ENCODE data around the gene NLRC5.
A peak's percentile ranks its signal among the peaks of the same experiment; 100 is the strongest.
"Not testable (repeated sequence)": the region's sequence is repeated elsewhere in the genome, so short reads cannot be mapped to it uniquely, and the experiment has no call there.

NLRC5 gene

DNA sequence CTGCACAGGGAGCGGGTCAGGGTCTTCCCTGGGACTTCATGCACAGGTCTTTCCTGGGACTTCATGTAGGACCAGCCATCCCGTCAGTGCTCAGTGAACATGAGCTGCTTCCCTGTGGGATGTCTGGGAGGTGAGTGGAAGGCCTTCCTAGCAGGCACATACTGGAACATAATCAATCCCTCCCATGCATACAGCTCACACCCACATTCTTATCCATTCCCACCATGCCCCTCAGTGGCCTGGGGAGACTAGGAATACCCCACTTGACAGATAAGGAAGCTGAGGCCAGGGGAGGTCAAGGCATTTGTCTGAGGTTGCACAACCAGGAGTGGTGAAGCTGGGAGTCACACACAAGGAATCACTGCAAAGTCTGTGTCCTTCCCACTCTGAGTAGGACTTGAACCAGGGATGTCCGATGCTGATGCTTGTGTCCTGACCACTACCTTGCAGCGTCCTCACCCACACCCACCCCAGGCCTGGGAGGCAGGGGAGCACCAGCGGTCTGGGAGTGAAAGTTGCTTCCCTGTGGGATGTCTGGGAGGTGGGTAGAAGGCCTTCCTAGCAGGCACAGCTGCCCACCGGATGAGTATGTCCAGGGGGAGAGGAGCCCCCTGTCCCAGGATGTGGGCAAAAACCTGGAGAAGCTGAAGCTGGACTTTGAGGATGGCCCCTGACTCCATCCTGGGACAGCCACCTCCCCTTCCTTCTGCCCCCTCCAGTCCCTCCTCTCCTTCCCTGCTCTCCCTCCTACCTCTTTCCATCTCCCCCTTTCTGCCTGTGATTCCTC is 1.0 kb upstream of the NLRC5 start:
- Histone ChIP-seq H3K79me2 (ENCODE audit: control insufficient read depth, low read length) (no peaks in the 10 kb centered on the region), H3K4me1 (ENCODE audit: control insufficient read depth, low read length) (peaks cover 63% of the 10 kb centered on the region), H3K4me3 (ENCODE audit: low read length) (peak overlapping the region; percentile 85), H3K27me3 (ENCODE audit: control insufficient read depth, low read length) (no peaks in the 10 kb centered on the region), H3K4me2 (ENCODE audit: low read length) (peak overlapping the region; percentile 86), H3K9me3 (ENCODE audit: control insufficient read depth, insufficient read depth, low read length) (no peaks in the 10 kb centered on the region), H3K9me2 (replicated peaks; ENCODE audit: control insufficient read depth, low read length) (no peaks in the 10 kb centered on the region), H3K27ac (ENCODE audit: low read depth, low read length) (no peak overlapping the region), H4K20me1 (ENCODE audit: control insufficient read depth, insufficient read depth, low read depth, low read length) (no peaks in the 10 kb centered on the region), H3F3A (ENCODE audit: control insufficient read depth, insufficient read depth) (no peaks in the 10 kb centered on the region; the same call in 1 of the 2 replicates), H3K36me3 (ENCODE audit: control insufficient read depth, low read length) (no peaks in the 10 kb centered on the region)
- no peak for TF ChIP-seq EZH2phosphoT487 (IDR thresholded peaks at IDR 0.05; ENCODE audit: borderline replicate concordance, low read length)
- TF ChIP-seq, protein P1, sequence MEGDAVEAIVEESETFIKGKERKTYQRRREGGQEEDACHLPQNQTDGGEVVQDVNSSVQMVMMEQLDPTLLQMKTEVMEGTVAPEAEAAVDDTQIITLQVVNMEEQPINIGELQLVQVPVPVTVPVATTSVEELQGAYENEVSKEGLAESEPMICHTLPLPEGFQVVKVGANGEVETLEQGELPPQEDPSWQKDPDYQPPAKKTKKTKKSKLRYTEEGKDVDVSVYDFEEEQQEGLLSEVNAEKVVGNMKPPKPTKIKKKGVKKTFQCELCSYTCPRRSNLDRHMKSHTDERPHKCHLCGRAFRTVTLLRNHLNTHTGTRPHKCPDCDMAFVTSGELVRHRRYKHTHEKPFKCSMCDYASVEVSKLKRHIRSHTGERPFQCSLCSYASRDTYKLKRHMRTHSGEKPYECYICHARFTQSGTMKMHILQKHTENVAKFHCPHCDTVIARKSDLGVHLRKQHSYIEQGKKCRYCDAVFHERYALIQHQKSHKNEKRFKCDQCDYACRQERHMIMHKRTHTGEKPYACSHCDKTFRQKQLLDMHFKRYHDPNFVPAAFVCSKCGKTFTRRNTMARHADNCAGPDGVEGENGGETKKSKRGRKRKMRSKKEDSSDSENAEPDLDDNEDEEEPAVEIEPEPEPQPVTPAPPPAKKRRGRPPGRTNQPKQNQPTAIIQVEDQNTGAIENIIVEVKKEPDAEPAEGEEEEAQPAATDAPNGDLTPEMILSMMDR (IDR thresholded peaks at IDR 0.05; ENCODE audit: low read depth, low read length, poor library complexity, severe bottlenecking), result no peak

GRCh38 chr16:56989988-56990387 is 631 bp downstream of the NLRC5 start:
- Histone ChIP-seq H3K27me3 (ENCODE audit: control insufficient read depth, low read length) (no peaks in the 10 kb centered on the region), H3K79me2 (ENCODE audit: control insufficient read depth, low read length) (no peaks in the 10 kb centered on the region), H3K4me1 (ENCODE audit: control insufficient read depth, low read length) (peaks cover 50% of the 10 kb centered on the region), H3K36me3 (ENCODE audit: control insufficient read depth, low read length) (no peaks in the 10 kb centered on the region), H3K9me2 (replicated peaks; ENCODE audit: control insufficient read depth, low read length) (no peaks in the 10 kb centered on the region), H3K27ac (ENCODE audit: low read depth, low read length) (no peak overlapping the region), H3K4me2 (ENCODE audit: low read length) (peak overlapping the region; percentile 86), H3F3A (ENCODE audit: control insufficient read depth, insufficient read depth) (no peaks in the 10 kb centered on the region; the same call in 1 of the 2 replicates), H4K20me1 (ENCODE audit: control insufficient read depth, insufficient read depth, low read depth, low read length) (no peaks in the 10 kb centered on the region), H3K4me3 (ENCODE audit: low read length) (peak overlapping the region; percentile 85), H3K9me3 (ENCODE audit: control insufficient read depth, insufficient read depth, low read length) (no peaks in the 10 kb centered on the region)
- TF ChIP-seq, protein P1 (IDR thresholded peaks at IDR 0.05; ENCODE audit: low read depth, low read length, poor library complexity, severe bottlenecking), result no peak
- no peak for TF ChIP-seq EZH2phosphoT487 (IDR thresholded peaks at IDR 0.05; ENCODE audit: borderline replicate concordance, low read length)

GRCh38 chr16:56990407-56991286 is 1.3 kb downstream of the NLRC5 start:
- Histone ChIP-seq H3F3A (ENCODE audit: control insufficient read depth, insufficient read depth) (no peaks in the 10 kb centered on the region), H3K27ac (ENCODE audit: low read depth, low read length) (no peak overlapping the region), H3K9me2 (replicated peaks; ENCODE audit: control insufficient read depth, low read length) (no peaks in the 10 kb centered on the region), H3K4me3 (ENCODE audit: low read length) (peak overlapping the region; percentile 85), H3K4me1 (ENCODE audit: control insufficient read depth, low read length) (peaks cover 44% of the 10 kb centered on the region), H3K4me2 (ENCODE audit: low read length) (peak overlapping the region; percentile 86), H3K27me3 (ENCODE audit: control insufficient read depth, low read length) (no peaks in the 10 kb centered on the region), H4K20me1 (ENCODE audit: control insufficient read depth, insufficient read depth, low read depth, low read length) (no peaks in the 10 kb centered on the region), H3K79me2 (ENCODE audit: control insufficient read depth, low read length) (no peaks in the 10 kb centered on the region), H3K36me3 (ENCODE audit: control insufficient read depth, low read length) (no peaks in the 10 kb centered on the region), H3K9me3 (ENCODE audit: control insufficient read depth, insufficient read depth, low read length) (no peaks in the 10 kb centered on the region)
- TF ChIP-seq, protein P1 (IDR thresholded peaks at IDR 0.05; ENCODE audit: low read depth, low read length, poor library complexity, severe bottlenecking), result no peak
- TF ChIP-seq EZH2phosphoT487 (IDR thresholded peaks at IDR 0.05; ENCODE audit: borderline replicate concordance, low read length), result no peak

GRCh38 chr16:56992431-56992830 is 3.1 kb downstream of the NLRC5 start:
- not testable (repeated sequence) for H3K36me3 ChIP-seq (ENCODE audit: control insufficient read depth, low read length); H3K9me3 ChIP-seq (ENCODE audit: control insufficient read depth, insufficient read depth, low read length); H3K4me2 ChIP-seq (ENCODE audit: low read length); H3K79me2 ChIP-seq (ENCODE audit: control insufficient read depth, low read length); H3K9me2 ChIP-seq (replicated peaks; ENCODE audit: control insufficient read depth, low read length); H3F3A ChIP-seq (ENCODE audit: control insufficient read depth, insufficient read depth); H3K4me3 ChIP-seq (ENCODE audit: low read length); H3K27ac ChIP-seq (ENCODE audit: low read depth, low read length); H3K27me3 ChIP-seq (ENCODE audit: control insufficient read depth, low read length); H4K20me1 ChIP-seq (ENCODE audit: control insufficient read depth, insufficient read depth, low read depth, low read length)
- peaks cover 31% of the 10 kb centered on the region for H3K4me1 ChIP-seq (ENCODE audit: control insufficient read depth, low read length)

Measured in DOHH2 (cell line).